Measurements from ENCODE around the gene SNPH.
"Not testable (repeated sequence)": the region's sequence is repeated elsewhere in the genome, so short reads cannot be mapped to it uniquely, and the experiment has no call there.

Gene SNPH

DNA sequence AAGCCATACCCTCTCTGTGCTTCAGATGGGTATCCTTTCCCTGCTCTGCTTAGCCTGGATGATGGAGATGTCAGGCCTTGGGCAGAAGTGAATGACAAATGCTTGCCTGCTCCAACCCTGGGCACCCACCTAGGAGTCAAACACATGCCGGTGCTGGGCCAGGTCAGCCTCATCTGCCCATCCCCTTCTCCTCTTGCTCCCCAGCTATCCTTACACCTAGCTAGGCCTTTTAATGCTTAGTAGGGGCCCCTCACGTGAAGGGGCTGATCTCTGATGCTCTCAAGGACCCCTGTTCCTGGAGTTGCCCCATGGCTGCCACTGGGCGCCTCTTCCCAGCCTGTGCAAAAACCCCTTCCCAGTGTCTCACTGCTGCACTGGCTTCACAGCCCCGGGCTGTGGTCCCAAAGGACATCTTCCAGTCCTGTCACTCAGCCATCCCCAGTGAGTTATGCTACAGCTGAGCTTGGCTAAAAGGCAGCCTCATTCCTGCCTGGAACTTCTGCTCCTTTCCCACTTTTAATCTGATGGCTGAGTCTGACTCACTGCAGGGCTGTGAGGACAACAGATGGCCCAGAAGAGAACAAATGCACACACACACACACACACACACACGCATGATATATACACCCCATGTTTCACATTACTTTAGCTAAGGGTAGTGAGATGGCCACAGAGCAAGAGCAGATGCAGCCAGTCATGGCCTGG is 75.6 kb downstream of the SNPH start:
- DNase-seq = no peak

DNA sequence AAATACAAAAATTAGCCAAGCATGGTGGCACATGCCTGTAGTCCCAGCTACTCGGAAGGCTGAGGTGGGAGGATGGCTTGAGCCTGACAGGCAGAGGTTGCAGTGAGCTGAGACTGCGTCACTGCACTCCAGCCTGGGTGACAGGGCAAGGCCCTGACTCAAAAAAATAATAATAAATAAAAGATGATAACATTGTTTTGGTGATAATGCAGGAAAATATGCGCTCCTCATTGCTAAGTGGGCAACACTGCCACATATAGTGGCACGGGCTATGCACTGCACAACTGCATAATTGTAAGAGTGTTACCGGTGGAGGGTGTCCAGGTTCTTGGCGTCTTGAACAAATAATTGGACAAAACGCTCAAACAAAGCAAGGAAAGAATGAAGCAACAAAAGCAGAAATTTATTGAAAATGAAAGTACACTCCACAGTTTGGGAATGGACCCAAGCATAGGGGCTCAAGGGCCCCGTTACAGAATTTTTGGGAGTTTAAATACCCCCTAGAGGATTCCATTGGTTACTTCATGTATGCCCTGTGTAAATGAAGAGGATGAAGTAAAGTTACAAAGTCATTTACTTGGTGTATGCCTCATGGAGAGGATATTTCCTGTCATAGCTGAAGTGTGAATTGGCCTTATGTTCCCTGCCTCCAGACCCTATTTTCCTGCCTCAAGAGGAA is 77.5 kb downstream of the SNPH start:
- not testable (repeated sequence) for DNase-seq

DNA sequence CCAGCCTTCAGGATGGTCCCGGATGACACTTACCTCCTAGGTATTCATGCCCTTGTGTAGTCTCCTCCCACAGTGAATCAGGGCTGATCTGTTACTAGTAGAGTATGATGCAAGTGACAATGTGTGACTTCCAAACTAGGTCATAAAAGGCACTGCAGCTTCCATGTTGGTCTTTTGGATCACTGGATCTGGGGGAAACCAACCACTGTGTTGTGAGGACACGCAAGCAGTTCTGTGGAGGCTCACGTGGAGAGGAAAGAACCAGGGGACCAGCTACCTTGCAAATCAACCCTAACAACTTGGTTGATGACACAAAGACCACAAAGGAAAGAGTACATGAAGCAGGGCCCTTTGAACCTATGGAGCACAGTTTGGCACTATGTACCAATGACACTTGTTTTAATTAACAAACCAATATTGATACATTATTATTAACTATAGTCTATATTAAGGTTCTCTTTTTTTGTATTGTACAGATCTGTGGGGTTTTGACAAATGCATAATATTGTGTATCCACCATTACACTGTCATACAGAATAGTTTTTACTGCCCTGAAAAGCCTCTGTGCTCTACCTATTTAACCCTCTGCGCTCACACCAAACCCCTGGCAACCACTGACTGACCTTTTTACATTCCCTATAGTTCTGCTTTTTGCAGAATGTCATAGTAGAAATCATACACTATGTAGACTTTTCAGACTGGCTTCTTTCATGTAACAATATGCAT is 79.1 kb downstream of the SNPH start:
- DNase-seq = no peak

DNA sequence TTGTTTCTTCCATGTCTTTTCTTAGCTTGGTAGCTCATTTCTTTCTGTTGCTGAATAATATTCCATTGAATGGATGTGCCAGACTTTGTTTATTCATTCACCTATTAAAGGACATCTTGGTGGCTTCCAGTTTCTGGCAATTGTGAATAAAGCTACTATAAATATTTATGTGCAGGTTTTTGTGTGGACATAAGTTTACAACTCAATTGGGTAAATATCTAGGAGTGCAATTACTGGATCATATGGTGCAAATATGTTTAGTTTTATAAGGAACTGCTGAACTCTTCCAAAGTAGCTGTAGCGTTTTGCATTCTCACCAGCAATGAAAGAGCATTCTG is 79.6 kb downstream of the SNPH start:
- no peak for DNase-seq

DNA sequence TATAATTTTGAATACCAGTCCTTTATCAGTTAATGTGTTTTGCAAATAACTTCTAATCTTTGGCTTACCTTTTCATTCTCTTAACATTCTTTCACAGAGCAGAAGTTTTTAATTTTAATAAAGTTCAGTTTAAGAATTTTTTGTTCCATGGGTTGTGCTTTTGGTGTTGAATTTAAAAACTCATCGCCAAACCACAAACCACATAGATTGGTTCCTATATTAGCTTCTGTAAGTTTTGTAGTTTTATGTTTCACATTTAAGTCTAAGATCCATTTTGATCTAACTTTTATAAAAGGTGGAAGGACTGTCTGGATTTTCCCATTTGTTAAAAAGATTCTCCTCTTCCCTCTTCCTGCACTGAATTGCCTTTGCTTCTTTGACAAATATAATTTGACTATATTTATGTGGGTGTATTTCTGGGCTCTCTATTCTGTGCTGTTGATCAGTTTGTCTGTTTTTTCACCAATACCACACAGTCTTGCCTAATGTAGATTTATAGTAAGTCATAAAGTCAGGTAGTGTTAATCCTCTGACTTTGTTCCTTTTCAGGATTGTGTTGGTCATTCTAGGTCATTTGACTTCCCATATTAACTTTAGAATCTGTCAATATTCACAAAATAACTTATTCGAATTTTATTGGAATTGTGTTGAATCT is 80.3 kb downstream of the SNPH start:
- no peak for DNase-seq

DNA sequence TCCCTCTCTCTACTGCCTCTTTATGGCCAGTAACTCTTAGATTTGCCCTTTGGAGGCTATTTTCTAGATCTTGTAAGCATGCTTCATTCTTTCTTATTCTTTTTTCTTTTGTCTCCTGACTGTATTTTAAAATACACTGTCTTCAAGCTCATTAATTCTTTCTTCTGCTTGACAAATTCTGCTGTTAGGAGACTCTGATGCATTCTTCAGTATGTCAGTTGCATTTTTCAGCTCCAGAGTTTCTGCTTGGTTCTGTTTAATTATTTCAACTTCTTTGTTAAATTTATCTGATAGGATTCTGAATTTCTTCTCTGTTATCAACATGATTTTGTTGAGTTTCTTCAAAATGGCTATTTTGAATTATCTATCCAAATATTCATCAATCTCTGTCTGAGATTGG is 87.9 kb downstream of the SNPH start:
- DNase-seq = no peak

DNA sequence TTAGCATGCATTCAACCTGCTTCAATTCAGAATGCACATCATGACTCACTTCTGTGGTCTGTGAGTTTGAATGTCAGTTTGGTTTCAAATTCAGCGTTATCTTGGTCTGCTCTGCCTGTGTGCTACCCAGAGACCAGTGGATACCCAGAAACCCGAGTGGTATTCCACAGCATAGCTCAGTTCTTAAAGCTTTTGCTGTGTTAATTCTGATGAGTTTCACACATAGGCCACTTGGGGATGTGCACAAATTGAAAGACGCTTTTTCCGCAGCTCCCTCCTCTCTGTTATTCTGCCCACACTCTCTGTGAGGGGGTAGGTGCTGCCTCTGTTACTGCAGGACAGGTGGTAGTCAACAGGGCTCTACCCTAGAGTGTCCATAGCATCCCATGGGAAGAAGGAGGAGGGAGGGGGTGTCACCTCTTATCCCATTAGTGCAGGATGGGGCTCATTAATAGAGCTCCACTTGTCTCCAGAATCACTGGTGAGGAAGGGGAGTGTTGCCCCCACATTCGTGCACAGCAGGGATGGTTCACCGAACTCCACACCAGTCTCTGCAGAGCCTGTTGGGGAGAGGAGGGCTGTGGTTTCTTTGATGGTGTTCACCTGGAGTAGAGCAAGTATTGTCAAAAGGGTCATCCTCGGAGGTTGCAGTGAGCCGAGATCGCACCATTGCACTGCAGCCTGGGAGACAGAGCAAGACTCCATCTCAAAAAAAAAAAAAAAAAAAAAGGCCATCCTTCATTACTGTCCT is 92.0 kb downstream of the SNPH start:
- no peak for DNase-seq
